Activated T-helper 1 cell treated with Interleukin-2 at 50 U/mL for 16 hours (primary cell): ENCODE measurements around the gene PEX11G.

ENCODE experiments used
- DNase-seq: peaks from one replicate; pipeline ENCODE4 v3.0.0-alpha.2; 2020; ENCODE audit warnings: low read depth

Gene PEX11G

DNA sequence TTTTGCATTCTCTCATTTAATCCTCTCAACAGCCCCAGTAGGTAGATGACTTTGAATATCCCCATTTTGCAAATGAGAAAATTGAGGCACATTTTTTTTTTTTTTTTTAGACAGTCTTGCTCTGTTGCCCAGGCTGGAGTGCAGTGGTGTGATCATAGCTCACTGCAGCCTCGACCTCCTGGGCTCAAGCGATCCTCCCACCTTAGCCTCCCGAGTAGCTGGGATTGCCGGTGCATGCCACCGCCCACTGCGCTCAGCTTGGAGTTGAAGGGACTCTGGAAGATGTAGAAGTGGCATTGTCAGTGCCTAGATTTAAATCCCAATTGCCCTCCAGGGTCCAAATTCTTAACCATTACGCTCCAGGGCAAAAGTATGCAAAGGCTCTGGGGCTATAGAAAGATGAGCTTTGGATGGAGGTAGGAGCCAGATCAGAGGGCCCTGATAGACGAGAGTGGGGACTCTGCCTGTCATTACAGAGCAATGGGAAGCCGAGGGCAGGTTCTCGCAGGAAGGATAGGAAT, 32.8 kb upstream of the PEX11G start:
- no peak for DNase-seq

DNA sequence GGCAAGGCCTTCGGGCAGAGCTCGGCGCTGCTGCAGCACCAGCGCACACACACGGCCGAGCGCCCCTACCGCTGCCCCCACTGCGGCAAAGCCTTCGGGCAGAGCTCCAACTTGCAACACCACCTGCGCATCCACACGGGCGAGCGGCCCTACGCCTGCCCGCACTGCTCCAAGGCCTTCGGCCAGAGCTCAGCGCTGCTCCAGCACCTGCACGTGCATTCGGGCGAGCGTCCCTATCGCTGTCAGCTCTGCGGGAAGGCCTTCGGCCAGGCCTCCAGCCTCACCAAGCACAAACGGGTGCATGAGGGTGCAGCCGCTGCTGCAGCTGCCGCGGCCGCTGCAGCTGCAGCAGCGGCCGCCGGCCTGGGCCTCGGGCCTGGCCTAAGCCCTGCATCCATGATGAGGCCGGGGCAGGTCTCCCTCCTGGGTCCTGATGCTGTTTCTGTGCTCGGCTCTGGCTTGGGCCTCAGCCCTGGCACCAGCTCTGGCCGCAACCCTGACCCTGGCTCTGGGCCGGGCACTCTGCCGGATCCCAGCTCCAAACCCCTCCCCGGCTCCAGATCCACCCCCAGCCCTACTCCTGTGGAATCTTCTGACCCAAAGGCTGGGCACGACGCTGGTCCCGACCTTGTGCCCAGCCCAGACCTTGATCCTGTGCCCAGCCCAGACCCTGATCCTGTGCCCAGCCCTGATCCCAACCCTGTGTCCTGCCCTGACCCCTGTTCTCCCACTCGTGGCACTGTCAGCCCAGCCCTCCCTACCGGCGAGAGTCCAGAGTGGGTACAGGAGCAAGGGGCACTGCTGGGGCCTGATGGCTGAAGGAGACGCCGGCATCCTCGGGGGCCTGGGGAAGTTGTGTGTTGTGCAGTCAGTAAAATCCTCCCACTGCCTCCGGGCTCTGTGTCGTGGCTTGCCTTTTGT, 31.6 kb upstream of the PEX11G start:
- no peak for DNase-seq

DNA sequence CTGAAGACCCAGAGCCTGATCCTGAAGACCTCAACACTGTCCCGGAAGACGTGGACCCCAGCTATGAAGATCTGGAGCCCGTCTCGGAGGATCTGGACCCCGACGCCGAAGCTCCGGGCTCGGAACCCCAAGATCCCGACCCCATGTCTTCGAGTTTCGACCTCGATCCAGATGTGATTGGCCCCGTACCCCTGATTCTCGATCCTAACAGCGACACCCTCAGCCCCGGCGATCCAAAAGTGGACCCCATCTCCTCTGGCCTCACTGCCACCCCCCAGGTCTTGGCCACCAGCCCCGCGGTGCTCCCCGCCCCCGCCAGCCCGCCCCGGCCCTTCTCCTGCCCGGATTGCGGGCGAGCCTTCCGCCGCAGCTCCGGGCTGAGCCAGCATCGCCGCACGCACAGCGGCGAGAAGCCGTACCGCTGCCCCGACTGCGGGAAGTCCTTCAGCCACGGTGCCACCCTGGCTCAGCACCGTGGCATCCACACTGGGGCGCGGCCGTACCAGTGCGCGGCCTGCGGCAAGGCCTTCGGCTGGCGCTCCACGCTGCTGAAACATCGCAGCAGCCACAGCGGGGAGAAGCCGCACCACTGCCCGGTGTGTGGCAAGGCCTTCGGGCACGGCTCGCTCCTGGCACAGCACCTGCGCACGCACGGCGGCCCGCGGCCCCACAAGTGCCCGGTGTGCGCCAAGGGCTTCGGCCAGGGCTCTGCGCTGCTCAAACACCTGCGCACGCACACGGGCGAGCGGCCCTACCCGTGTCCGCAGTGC, 30.7 kb upstream of the PEX11G start:
- DNase-seq: no peak

DNA sequence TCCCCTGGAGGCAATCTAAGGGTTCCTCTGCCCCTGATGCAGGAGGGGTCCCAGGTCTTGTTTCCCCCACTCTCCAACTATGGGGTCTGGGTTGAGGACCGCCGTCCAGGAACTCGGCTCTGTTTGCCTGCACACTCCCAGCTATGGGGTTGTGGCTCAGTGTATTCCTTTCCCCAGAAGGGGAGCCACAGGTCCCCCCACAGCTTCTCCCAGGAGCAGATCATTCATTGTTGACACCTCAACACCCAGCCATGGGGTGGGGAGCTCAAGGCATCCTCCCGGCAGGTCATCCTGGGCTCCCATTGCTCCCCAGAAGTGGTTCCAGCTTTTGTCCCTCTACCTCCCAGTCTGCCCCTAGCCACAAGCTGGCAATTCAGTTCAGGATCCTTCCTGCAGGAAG, 28.0 kb upstream of the PEX11G start:
- no peak for DNase-seq

DNA sequence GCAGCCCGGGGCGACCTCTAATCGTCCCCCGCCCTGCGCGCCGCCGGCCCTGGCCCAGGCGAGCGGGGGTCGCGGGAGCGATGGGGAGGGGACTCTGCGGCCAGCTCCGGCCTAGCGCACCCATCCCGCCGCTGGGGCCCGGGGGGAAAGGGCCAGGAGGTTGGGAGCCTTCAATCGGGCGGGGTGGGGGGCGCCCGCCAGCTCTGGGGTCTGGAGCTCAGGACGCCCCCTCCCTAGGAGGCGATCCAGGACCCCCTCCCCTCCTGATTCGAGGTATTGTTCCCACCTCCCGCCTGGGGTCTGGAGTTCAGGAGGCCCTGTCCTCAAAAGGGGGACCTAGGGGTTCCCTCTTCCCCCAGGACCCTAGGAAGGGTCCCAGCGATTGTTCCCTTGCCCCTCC, 27.5 kb upstream of the PEX11G start:
- no peak for DNase-seq

DNA sequence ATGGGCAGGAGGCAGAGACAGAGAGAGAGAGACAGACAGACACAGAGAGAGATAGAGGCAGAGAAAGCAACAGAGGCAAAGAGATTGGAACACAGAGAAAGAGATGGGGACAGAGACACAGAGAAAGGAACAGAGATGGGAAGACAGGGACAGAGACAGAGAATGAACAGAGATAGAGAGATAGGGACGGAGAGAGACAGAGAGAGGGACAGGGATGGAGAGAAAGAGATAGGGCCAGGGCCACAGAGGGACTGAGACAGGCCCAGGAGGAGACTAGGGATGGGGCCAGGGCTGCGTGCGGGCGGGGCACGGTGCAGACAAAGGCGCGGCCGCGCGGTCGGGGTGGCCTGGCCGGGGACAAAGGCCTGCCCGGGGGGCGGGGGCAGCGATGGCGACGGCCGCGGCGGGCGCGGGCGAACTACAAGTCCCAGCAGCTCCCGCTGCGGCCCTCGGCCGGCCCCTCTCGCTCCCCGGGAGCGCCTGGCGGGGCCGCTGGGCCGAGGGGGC, 26.9 kb upstream of the PEX11G start, which contains the start of gene ZNF358:
ZNF358 (plus strand) TSS at position 459 of the 507 bp plus-strand sequence. CDS start 3,140 bp downstream, outside the sequence.
- no peak for DNase-seq

DNA sequence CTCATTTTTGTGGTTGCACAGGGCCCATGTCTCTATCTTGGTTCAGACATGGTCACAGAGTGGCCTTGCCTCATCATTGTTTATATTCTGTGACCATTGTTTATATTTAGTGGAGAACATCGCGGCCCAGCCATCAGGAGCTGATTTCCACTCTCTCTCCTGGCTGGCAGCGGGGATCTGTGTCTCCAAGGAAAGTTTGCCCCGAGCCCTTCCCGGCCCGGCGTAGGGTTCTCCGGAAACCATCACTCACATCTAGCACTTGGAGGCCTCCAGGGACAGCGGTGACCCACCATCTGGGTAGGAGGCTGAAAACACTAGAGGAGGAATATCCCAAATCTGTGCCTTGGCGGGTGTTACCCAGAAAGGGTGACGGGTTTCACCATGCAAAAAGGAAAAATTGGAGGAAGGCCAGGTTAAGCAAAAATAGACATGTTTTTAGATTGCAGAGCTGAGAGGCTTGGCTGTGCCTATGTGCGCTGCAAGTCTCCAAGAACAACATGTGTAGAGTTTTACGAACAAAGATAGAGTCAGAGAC, 26.3 kb upstream of the PEX11G start:
- no peak for DNase-seq

DNA sequence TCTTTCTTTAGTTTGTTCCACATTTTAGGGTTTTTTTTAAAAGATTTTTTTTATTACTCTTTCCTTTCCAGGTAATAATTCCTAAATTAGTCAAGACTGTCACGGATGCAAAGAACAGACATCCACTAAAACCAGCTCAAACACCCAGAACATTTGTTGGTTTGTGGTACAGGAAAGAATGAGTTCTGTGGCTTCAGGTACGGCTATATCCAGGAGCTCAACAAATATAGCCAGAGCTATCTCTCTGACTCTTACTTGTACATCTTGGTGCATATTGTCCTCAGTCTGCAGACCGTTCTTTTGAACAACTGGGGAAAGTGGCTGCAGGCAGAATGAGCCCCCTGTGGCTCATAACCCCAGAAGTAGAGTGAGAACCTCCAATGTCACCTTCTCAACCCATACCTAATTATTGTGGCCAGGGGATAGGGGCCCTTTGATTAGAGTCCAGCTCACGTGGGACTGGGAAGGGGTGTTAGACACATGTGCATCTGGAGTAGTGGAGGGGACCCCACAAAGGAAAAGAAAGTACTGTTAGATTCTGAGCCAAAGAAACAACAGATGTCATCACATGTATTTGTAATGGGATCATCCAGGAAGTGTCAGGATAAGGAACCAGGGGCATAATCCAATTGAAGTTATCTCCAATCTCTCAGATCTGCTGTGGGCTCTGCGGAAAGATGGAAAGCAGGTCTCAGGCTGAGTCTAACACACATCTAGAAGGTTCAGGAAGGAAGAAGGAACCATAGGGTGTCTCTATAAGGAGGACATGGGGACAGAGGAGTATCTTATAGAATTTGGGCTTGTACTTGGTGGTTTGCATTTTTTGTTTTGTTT, 25.2 kb upstream of the PEX11G start:
- DNase-seq: no peak

DNA sequence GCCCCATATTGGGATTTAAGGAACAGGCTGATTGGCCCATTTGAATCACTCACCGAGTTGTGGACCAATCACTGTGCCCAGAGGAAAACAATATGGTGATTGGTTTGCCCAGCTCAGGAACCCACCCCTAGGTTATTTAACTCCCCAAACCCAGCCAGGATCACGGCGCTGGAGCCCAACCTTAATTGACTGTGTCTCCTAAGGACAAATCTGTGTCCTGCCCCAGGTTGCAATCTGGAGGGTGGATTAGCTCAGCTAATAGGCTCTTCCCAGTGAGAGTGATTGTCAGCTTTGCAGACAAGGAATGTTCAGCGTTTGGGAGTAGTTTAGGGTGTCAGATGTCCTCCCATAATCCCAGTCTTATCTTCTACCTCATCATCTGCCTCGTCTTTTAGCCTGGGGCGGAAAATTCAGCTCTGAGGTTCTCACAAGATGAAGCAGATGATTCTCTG, 23.6 kb upstream of the PEX11G start:
- no peak for DNase-seq

DNA sequence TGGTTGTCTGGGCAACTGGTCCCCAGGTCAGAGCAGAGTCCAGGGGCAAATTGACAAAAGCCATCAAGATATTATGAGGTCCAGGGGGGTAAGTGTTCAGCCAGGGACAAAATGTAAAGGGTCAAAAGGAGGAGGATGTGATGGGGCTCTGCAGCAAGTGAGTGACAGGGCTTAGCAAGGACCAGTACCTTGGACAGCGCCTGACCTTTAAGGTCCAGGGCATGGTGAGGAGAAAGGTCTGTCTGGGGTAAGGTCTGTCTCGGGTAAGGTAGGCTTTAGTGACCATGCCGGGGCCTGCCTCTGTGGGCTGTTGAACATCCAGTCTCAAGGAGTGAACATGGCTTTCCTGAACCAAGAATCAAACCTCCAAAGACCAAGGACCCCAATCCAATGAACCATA, 20.8 kb upstream of the PEX11G start:
- DNase-seq: no peak

DNA sequence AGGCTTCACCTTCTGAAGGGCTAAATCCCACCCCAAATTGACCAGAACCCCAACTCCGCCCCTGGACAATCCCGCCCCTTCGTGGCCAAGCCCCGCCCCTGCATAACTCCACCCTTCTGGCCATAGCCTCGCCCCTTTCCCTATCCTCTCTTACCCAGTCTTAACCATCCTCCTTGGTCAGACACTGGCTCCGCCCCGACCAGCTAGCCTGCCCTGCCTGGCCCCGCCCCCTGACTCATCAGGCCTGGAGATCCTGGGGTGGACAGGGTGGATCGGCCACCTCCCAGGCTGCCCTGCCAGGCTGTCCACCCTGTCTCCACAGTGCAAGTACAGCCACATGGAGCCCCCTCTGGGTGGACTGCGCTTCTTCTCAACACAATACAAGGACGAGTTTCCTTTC, 19.0 kb upstream of the PEX11G start:
- no peak for DNase-seq

DNA sequence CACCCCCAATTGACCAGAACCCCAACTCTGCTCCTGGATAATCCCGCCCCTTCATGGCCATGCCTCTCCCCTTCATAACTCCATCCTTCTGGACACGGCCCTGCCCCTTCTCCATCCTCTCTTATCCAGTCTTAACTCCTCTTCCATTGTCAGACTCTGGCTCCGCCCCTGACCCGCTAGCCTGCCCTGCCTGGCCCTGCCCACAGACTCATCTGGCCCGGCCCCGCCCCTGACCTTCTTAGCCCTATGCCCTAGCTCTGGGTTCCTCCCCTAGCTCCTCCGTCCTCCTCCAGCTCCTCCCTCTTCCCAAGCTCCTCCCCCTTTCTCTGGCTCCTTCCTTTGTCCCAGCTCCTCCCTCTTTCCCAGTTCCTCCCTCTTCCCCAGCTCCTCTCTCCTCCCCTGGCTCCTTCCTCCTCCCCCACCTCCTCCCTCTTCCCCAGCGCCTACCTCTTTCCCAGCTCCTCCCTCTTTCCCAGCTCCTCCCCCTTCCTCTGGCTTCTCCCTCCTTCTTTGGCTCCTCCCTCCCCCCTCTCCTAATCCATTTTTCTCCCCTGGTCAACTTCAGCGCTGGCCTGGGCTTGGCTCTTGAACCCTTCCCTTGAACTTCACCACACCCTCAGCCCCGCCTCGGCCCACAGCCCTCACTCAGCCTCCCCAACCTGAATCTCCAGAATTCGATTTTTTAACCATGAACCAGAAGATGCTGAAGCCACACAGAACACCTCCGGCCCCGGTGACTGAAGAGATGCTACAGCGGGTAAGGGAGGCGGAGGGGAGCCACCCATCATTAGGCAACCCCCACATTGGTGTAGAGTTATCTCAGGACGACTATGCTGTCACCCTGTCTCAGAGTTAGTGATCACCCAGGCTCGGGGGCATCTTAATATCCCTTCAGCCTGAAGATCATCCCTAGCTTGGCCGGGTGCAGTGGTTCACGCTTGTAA, 17.8 kb upstream of the PEX11G start:
- DNase-seq: no peak

DNA sequence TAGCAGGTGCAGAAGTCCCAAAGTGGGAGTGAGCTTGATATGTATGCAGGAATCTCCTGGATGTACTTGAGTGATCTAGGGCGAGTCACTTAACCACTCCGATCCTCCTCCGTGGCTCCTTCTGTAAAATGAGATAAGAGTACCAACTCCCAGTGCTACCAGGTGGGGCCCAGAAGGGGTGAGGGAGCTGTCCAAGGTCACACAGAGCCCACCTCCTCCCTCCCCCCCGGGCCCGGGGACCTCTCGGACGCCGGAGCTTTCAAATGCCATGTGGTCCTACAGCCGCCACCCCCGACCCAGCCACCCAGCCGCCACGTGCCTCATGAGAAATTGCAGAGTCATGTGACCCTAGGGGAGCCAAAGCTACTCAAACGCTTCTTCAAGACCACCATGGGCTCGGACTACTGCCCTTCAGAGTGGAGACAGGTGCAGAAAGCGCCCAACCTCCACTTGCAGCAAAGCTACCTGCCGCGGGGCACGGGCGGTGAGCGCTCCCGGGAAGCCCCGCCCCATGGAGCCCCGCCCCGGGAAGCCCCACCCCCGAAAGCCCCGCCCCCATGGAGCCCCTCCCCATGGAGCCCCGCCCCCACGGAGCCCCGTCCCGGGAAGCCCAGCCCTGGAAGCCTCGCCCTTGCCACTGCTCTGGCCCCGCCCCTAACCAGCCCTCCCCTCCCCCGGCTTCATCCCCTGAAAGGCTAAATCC, 17.0 kb upstream of the PEX11G start:
- DNase-seq: no peak

DNA sequence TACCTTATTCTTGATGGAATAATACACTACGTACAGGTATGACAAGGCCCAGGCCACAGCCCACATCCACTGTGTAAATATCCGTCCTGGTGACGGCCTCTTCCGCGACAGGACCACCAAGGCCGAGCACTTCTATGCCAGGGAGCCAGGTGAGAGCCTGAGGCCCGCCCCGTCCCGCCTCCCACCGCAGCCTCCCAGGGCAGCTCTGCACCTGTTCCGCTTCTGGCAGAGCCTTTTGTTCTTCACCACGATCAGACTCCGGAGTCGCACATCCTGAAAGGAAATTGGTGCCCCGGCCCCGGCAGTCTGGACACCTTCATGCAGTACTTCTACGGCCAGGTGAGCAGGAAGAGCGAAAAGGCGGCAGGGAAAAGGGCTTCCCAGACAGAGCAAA, 16.4 kb upstream of the PEX11G start:
- no peak for DNase-seq

DNA sequence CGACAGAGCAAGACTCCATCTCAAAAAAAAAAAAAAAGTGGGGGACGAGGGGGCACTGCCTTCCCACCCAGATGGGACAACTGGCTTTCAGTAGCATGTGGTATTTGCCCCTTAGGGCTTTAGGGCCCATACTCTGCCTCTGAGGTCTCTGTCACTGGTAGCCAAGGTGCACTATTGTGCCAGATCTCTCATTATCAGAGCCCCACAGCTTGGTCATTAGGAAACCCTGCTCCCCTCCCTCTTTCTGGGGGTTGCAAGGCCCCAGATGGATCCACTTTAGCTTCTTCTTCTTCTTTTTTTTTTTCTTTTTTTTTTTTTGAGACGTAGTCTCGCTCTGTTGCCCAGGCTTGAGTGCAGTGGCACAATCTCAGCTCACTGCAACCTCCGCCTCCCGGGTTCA, 15.8 kb upstream of the PEX11G start:
- DNase-seq: no peak

DNA sequence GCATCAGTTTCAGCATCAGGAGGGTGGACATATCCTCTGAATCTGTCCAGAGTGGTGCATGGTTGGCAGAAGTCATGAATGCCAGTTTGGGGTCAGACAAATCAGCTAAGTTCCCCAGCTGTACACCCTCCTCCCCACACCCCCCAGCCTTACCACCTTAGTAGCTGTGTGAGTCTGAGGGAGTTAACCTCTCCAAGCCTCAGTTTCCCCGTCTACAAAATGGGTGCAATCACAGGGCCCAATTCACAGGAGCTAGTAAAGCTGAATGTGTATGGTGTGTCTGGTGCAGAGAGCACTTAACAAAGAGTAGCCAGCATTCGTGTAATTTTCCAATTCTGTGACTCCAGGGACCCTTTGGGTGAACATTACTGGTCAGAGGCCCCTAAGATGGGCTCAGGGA, 13.7 kb upstream of the PEX11G start:
- no peak for DNase-seq

DNA sequence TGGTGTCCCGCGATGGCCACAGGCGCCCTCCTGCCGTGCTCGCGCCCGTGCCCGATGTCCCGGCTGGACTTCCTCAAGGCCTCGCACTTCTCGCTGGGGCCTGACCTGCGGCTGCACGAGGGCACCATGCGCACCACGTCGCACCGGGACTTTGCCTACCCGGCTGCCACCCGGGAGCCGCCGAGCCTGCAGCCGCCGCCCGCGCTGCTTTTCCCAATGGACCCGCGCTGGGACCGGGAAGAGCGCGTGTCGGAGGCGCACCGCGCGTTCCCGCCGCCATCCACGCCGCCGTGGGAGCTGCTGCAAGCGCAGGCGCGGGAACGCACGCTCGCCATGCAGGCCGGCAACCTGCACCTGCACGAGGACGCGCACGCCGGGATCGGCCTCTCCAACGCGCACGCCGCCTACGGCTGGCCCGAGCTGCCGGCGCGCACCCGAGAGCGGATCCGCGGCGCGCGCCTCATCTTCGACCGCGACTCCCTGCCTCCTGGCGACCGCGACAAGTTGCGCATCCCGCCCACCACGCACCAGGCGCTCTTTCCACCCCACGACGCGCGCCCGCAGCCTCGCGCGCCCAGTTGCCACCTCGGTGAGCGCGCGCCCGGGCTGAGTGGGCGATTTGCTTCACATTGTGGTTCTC, 12.1 kb upstream of the PEX11G start:
- no peak for DNase-seq

DNA sequence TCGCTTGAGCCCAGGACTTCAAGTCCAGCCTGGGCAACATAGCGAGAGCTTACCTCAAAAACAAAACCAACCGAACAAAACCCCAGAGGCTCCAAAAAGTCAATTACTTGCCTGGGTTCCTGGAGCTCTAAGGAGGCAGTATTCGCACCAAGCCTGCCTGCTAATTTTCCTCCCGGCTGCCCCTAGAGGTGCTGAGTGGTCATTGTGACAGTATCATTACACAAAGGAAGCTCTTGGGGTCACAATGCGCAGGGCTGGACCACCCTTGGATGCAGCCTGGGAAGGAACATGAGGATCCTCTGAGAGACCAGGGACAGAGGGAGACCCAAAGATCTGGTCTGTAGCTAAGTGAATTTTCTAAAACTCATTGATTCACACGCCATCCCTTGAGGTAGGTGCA, 8.5 kb upstream of the PEX11G start:
- DNase-seq: no peak

DNA sequence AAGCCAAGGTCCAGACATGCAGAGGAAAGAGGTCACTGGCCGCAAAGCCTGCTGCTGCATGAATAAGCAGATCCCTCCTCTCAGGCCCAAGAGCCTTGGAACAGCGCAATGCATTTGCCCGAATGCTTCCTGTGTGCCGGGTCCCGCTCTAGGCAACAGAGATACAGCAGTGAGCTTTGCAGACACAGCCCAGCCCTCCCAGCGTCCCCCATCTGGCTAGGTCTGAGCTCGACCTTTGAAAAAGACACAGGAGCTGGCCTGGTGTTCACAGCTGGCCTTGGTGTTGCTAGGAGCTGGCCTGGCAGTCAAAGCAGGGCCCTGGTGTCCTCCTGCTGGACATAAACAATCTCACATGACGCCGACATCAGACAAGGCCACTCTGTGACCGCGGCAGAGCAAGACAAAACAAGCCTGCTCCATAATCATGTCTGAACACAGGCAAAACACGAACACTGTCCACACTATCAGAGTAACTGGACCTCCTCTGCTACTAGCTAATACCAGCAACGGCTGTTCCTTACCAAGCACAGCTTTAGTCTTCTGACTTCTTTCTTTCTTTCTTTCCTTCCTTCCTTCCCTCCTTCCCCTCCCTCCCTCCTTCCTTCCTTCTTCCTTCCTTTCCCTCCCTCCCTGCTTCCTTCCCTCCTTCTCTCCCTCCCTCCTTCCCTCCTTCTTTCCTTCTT, 5.7 kb upstream of the PEX11G start:
- no peak for DNase-seq
